GM18520 (cell line): Measurements from ENCODE around the gene ATL1.

ENCODE experiments used
- ATAC-seq: cut with Tn5 transposase; IDR thresholded peaks from one replicate; pipeline ENCODE4 v1.9.1; 2021; ENCODE audit not compliant: unreplicated experiment

The ATL1 gene

GRCh38 chr14:50559990-50560930 is at the start of gene ATL1:
Gene ATL1 (plus strand): TSS chr14:50560145. CDS start chr14:50560266, 121 bp downstream.
- no peak for ATAC-seq

DNA sequence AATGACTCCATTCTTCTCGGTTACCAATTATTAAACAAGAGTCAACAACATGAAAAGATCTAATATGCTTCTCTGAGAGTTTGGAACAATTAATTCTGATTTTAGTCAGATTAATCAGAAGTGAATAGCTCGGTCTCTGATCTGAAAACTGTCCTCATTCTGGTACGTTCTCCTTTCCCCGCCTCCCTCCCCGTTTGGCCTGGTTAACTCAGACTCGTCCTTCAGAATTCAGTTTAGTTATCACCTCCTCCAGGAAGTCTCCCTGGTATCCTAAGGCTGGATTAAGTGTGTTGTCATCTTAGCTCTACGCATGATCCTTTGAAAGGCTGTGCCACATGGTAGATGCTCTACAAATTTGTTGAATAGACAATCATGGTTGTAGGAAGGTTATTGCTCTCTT is 49.8 kb upstream of the ATL1 start:
- ATAC-seq, result no peak

GRCh38 chr14:50512463-50512862 is 47.5 kb upstream of the ATL1 start:
- ATAC-seq, result no peak

- ATAC-seq, result no peak
These were observed 43.9 kb upstream of the ATL1 start for GRCh38 chr14:50516091-50516490.

- ATAC-seq, result peak; percentile 64
These were observed 38.8 kb upstream of the ATL1 start for GRCh38 chr14:50520947-50521815.

- ATAC-seq, result peak; percentile 44
These were observed 38.0 kb upstream of the ATL1 start for GRCh38 chr14:50521912-50522341.

DNA sequence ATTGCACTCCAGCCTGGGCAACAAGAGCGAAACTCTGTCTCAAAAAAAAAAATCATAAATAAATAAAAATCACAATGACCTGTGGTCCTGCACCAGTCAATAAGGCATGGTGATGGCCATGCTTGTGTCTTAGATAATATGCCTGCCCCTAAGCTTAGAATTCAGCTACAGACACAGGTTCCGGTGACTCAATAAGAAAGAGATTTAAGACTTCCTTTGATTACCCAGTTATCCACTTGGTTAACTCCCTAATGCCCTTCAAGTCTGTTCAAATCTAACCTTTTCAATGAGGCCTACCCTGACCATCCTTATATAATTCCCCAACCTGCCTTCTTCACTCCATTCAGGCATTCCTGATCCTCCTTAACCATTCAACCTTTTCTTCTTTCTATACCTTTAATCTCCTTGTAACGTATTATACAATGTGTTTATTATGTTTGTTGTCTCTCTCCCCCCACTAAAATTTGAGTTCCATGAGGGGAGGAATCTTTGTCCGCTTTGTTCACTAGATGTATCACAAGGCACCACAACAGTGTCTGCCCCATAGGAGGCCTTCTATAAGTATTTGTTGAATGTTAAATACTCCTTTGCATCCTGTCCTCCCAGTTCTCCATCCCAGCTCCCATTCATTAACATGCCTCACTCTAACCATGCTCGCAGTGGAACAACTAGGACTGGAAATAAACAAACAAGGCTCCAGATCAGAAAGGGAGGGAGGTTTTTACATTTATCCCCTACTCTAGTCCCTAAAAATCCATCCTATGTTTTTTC is 36.5 kb upstream of the ATL1 start:
- ATAC-seq, result no peak

GRCh38 chr14:50524060-50524459 is 35.9 kb upstream of the ATL1 start:
- ATAC-seq, result no peak

DNA sequence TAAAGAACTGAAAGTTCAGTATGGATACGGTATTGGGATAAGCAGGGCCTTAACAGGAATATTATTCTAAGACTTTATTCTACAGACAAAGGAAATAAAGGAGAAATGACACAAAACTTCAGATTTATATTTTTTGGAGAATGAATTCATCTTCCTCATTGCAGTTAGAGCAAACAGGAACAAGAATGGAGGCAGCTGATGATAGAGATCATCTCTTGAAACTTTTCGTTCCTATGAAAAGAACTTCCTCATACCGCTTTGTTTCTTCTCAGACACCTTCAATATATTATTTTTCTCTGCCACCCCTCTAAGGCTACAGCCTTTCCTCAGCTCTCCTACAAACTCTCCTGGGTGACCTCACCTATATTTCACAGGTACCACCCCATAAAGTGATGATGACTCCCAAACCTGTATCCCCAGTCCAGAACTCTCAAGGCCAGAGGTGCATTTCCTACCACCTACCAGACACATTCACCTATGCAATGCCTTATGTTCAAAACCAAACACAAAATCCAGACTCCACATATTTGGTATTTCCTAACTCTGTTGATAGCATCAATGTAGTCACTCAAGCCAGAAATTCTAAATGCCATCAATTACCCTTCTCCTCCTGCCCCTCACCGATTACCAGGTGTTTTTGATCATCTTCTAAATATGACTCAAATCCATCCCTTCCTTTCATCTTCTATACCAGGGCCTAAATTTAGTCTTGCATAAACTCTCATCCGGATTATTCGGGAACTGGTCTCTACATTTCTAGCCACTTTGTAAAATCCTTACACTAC is 35.0 kb upstream of the ATL1 start:
- ATAC-seq, result no peak

DNA sequence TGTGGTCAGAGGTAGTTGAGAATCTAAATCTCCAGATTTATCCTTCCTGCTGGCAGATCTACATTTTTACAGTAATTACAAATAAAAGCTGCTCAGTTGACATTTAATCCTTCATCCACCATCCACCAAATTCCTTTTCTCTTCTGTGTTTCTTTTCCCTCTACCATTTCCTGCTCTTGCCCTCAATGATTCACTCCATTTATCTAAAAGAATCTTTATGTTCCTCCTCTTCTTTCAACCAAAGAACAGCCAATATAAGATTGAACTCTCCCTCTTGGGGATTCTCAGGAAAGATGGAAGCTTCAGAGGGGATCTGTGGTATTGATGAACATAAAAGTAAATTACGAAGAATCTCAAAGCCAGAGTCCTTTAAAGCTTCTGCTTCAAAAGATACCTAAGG is 31.9 kb upstream of the ATL1 start:
- ATAC-seq, result no peak

DNA sequence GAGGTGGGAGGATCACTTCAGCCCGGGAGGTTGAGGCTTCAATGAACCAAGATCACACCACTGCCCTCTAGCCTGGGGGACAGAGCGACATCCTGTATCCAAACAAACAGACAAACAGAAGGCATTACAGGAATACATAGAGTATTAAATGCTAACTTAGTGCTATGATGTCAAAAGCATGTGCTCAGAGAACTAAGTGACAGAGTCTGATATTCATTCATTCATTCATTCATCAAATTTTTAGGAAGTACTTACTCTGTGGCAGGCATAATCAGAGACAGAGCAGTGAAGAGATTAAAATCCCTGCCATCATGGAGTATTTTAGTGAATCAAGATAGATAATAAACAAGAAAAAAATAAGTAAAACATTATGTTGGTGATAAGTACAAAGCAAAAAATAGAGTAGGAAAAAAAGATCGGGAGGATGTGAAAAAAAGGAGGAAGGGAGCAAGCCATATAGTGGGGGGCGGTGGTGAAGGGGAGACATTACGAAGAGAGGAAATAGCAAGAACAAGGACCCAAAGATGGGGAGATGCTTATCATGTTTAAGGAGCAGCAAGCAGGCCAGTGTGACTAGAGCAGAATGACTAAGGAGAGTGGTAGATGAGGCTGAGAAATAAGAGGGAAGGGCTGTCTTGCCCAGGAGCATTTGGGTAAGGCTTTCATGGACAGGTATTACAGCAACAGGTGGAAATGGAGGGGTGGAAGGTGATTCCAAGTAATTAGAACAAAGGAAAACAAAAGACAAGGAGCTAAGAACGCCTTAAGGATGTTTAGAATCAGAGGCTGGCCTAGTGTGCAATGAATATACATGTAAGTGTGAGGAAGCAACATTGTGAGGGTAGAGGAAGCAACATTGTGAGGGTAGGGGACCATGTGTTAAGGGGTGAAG is 30.4 kb upstream of the ATL1 start:
- ATAC-seq, result no peak

DNA sequence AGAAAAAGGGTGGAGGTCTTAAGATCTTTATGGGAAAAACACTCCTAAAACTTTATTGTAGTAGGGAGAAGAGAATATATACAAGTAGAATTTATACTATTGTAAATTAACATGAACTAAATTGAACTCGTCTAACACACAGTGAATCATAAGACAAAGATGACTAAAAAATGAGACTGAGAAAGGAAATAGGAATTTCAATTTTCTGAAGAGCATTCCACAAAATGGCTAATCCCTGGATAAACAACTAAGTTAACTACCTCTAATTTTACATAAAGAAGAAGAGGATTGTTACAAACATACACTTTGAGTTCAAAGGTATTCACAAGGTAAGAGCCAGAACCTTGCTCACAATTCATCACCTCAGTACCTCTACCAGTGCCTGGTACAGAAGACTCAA is 29.6 kb upstream of the ATL1 start:
- ATAC-seq, result no peak

DNA sequence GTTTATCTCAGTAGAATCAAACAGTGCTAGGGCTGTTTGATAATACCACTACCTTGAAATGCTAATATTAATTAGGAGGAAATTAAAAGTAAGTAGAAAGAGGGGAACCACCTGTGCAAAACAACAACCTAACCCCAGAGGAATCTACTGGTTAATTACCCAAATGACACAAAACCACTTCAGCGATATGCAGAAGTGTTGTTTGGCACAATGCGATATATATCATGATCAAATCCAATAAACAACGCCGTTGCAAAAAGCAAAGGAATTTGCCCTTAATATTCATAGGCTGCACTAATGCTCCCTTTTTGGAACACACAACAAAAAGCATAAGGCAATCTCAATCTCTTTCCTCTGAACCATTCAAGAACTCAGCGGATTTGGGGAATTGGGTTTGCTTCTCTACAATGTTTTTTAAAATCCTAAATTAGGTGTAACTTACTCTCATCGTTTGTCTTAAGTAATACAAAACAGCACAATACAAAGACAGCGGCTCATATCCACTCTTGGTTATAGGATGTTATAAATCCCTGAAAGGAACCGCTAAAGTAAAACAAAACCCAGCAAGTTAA is 29.1 kb upstream of the ATL1 start:
- ATAC-seq, result no peak

- peak; percentile 3 for ATAC-seq
These were observed 28.1 kb upstream of the ATL1 start for GRCh38 chr14:50531595-50532501.

- ATAC-seq, result peak; percentile 94
These were observed 27.3 kb upstream of the ATL1 start, which contains the start of gene MAP4K5 for GRCh38 chr14:50532502-50533240. Gene MAP4K5 (minus strand): TSS chr14:50532569. CDS start chr14:50532049, 520 bp downstream.

DNA sequence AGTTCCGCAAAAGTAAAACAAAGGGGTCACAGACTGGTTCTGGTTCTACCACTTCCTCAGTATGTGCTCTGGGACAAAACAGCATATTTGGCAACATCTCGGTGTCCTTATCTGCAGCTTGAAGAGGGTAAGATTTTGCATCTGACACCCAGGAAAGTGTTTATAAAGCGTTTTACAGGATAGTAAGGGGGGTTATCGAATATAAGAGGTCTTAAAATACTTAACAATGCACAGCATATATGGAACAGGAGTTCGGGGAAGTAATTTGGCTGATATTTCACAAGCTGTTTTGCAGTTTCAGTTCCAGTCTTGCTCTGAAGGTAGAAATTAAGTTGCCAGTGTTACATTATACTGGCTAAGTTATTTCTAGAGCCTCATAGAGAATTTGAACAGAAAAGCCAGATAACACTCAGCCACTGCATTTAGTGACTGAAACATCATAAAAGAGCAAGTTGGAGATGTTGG is 26.7 kb upstream of the ATL1 start:
- no peak for ATAC-seq

DNA sequence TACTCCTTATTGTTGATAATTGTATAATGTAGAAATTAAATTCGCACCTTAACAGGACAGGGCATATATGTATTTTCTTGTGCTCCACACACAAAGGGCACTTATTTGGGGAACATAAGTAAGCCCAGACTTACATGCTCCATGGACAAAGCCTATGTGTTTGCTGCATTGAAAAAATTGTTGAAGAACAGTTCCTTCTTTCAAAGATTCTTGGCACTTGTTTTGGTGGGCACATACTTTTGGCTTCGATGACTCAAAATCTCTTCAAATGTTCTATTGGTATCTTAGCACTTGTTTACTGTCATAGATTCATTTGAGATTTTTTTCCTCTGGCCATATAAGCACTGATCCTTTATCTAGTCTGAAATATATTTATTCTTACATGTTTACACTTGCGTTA is 26.1 kb upstream of the ATL1 start:
- ATAC-seq, result no peak
